ENCODE results near the gene BSG. TPM values are rescaled to one million over a fixed set of nuclear protein-coding genes. Genes with fewer than 3 reads are reported as not detected.
"Not testable (repeated sequence)": the region's sequence is repeated elsewhere in the genome, so short reads cannot be mapped to it uniquely, and the experiment has no call there.

The BSG gene
- polyA plus RNA-seq, 2 of the 4 experiments (the other 2 are of a cell fraction) = 285 to 579 TPM

GRCh38 chr19:601790-602189, 29.4 kb downstream of the BSG start:
- ChIA-PET CTCF (interaction anchor here (1.9 kb wide), 1 partner anchor 13 kb away, joined by 4 read pairs; no protein-coding TSS in a partner anchor), POLR2A (no interaction called here)
- Histone ChIP-seq H3K4me1 (no peaks in the 10 kb centered on the region), H3K9me3 (no peaks in the 10 kb centered on the region), H3K4me3 (no peak overlapping the region), H3K27ac (no peak overlapping the region), H3K4me2 (no peak overlapping the region)
- DNase-seq (ENCODE audit: low read depth in 1 of 2, low spot score in 1 of 2) (no peak), FAIRE-seq (no peak), ATAC-seq (no peak)
- TF ChIP-seq POLR2A (IDR thresholded peaks at IDR 0.05; ENCODE audit: low read length) (no peak), HOXA7 (CRISPR knock-in tag; IDR thresholded peaks at IDR 0.05) (no peak), FOSB (CRISPR knock-in tag; IDR thresholded peaks at IDR 0.05) (no peak), JUNB (IDR thresholded peaks at IDR 0.05) (no peak), RAD21 (conservative IDR thresholded peaks at IDR 0.05 in 1 of 2, IDR thresholded peaks at IDR 0.05 in 1 of 2) (no peak), ELK1 (IDR thresholded peaks at IDR 0.05; ENCODE audit: low read depth, low read length) (no peak), MAFK (IDR thresholded peaks at IDR 0.05; ENCODE audit: partially characterized antibody) (no peak), FOXS1 (CRISPR knock-in tag; IDR thresholded peaks at IDR 0.05) (no peak), GATA3 (IDR thresholded peaks at IDR 0.05; ENCODE audit: borderline replicate concordance) (no peak), CEBPB (IDR thresholded peaks at IDR 0.05) (no peak), RNF2 (IDR thresholded peaks at IDR 0.05; ENCODE audit: borderline replicate concordance, low read depth) (no peak), CTCF (IDR thresholded peaks at IDR 0.05) (no peak), BHLHE40 (IDR thresholded peaks at IDR 0.05; ENCODE audit: low read depth, low read length) (no peak), EP300 (IDR thresholded peaks at IDR 0.05) (no peak), CHD4 (IDR thresholded peaks at IDR 0.05; ENCODE audit: borderline replicate concordance) (no peak)
- TF ChIP-seq, protein P1, sequence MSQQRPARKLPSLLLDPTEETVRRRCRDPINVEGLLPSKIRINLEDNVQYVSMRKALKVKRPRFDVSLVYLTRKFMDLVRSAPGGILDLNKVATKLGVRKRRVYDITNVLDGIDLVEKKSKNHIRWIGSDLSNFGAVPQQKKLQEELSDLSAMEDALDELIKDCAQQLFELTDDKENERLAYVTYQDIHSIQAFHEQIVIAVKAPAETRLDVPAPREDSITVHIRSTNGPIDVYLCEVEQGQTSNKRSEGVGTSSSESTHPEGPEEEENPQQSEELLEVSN (IDR thresholded peaks at IDR 0.05; ENCODE audit: borderline replicate concordance, low read depth) = no peak
- TF ChIP-seq, protein P2, sequence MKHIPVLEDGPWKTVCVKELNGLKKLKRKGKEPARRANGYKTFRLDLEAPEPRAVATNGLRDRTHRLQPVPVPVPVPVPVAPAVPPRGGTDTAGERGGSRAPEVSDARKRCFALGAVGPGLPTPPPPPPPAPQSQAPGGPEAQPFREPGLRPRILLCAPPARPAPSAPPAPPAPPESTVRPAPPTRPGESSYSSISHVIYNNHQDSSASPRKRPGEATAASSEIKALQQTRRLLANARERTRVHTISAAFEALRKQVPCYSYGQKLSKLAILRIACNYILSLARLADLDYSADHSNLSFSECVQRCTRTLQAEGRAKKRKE (CRISPR knock-in tag; IDR thresholded peaks at IDR 0.05; ENCODE audit: low read depth) = no peak
- 82% methylated on average over 19 of the region's 25 CpGs for WGBS (ENCODE audit: missing lambda C conversion rate)

GRCh38 chr19:602391-603301, 30.2 kb downstream of the BSG start:
- Histone ChIP-seq H3K9me3 (no peaks in the 10 kb centered on the region), H3K4me3 (no peak overlapping the region), H3K4me1 (no peaks in the 10 kb centered on the region), H3K27ac (no peak overlapping the region), H3K4me2 (no peak overlapping the region)
- DNase-seq (ENCODE audit: low read depth in 1 of 2, low spot score in 1 of 2) (no peak), FAIRE-seq (no peak), ATAC-seq (no peak)
- TF ChIP-seq FOXS1 (CRISPR knock-in tag; IDR thresholded peaks at IDR 0.05) (no peak), EP300 (IDR thresholded peaks at IDR 0.05) (no peak), BHLHE40 (IDR thresholded peaks at IDR 0.05; ENCODE audit: low read depth, low read length) (no peak), JUN (IDR thresholded peaks at IDR 0.05) (no peak)
- 96% methylated on average over 18 of the region's 35 CpGs for WGBS (ENCODE audit: missing lambda C conversion rate)
- ChIA-PET CTCF (no interaction called here), POLR2A (no interaction called here)

- no CpG with 5 or more reads among the region's 13 CpGs for WGBS (ENCODE audit: missing lambda C conversion rate)
- H3K27ac ChIP-seq; POLR2A ChIA-PET; H3K4me2 ChIP-seq; DNase-seq (ENCODE audit: low read depth in 1 of 2, low spot score in 1 of 2); H3K4me3 ChIP-seq; H3K9me3 ChIP-seq; CTCF ChIA-PET; H3K4me1 ChIP-seq; ATAC-seq; FAIRE-seq: not testable (repeated sequence)
Observed at GRCh38 chr19:603302-603639, 30.9 kb downstream of the BSG start.

- WGBS (ENCODE audit: missing lambda C conversion rate) = 99% methylated on average over 11 of the region's 20 CpGs
- H3K4me3 ChIP-seq; FAIRE-seq; CTCF ChIA-PET; DNase-seq (ENCODE audit: low read depth in 1 of 2, low spot score in 1 of 2); H3K4me2 ChIP-seq; POLR2A ChIA-PET; H3K9me3 ChIP-seq; ATAC-seq; H3K4me1 ChIP-seq; H3K27ac ChIP-seq: not testable (repeated sequence)
Observed at GRCh38 chr19:603779-604178, 31.4 kb downstream of the BSG start.

All from A549 (cell line).